Measurements from ENCODE around the gene BRMS1.
"Not testable (repeated sequence)": the region's sequence is repeated elsewhere in the genome, so short reads cannot be mapped to it uniquely, and the experiment has no call there.

Gene BRMS1

DNA sequence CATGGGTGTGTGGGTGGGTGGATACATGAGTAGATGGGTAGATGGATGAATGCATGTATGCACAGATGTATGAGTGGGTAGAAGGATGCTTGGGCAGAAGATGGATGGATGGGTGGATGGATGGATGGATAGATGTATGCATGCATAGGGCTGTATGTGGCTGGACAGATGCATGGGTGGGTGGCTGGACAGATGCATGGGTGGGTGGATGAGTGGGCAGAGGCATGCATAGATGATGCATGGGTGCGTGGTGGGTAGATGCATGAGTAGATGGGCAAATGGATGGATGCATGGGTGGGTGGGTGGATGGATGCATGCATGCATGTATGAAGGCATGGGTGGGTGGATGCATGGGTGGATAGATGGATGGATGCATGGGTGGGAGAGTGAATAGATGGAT, 21.2 kb downstream of the BRMS1 start:
- H3K9me3 ChIP-seq (ENCODE audit: control insufficient read depth, low read length): no peaks in the 10 kb centered on the region
- peaks cover 2% of the 10 kb centered on the region for H3K27me3 ChIP-seq (ENCODE audit: control insufficient read depth, insufficient read depth, low read length)
- H3K4me1 ChIP-seq (ENCODE audit: control insufficient read depth, insufficient read depth, low read length): peaks cover 13% of the 10 kb centered on the region
- no peaks in the 10 kb centered on the region for H3K36me3 ChIP-seq (ENCODE audit: control insufficient read depth, insufficient read depth, low read length)
- no peak overlapping the region for H3K4me3 ChIP-seq (ENCODE audit: low read length)
- H3K9ac ChIP-seq (ENCODE audit: low read length): no peak overlapping the region

- H3K4me3 ChIP-seq (ENCODE audit: low read length): no peak overlapping the region
- H3K9ac ChIP-seq (ENCODE audit: low read length): no peak overlapping the region
- H3K36me3 ChIP-seq (ENCODE audit: control insufficient read depth, insufficient read depth, low read length): no peaks in the 10 kb centered on the region
- no peaks in the 10 kb centered on the region for H3K9me3 ChIP-seq (ENCODE audit: control insufficient read depth, low read length)
- peaks cover 5% of the 10 kb centered on the region for H3K4me1 ChIP-seq (ENCODE audit: control insufficient read depth, insufficient read depth, low read length)
- peaks cover 3% of the 10 kb centered on the region for H3K27me3 ChIP-seq (ENCODE audit: control insufficient read depth, insufficient read depth, low read length)
Measured at GRCh38 chr11:66322732-66323427, 22.0 kb downstream of the BRMS1 start.

- H3K36me3 ChIP-seq (ENCODE audit: control insufficient read depth, insufficient read depth, low read length): no peaks in the 10 kb centered on the region
- peaks cover 3% of the 10 kb centered on the region for H3K27me3 ChIP-seq (ENCODE audit: control insufficient read depth, insufficient read depth, low read length)
- H3K4me3 ChIP-seq (ENCODE audit: low read length): no peak overlapping the region
- no peak overlapping the region for H3K9ac ChIP-seq (ENCODE audit: low read length)
- no peaks in the 10 kb centered on the region for H3K4me1 ChIP-seq (ENCODE audit: control insufficient read depth, insufficient read depth, low read length)
- H3K9me3 ChIP-seq (ENCODE audit: control insufficient read depth, low read length): no peaks in the 10 kb centered on the region
Measured at GRCh38 chr11:66321606-66322005, 23.3 kb downstream of the BRMS1 start.

GRCh38 chr11:66320748-66321147, 24.2 kb downstream of the BRMS1 start:
- H3K9me3 ChIP-seq (ENCODE audit: control insufficient read depth, low read length); H3K36me3 ChIP-seq (ENCODE audit: control insufficient read depth, insufficient read depth, low read length); H3K9ac ChIP-seq (ENCODE audit: low read length); H3K27me3 ChIP-seq (ENCODE audit: control insufficient read depth, insufficient read depth, low read length); H3K4me1 ChIP-seq (ENCODE audit: control insufficient read depth, insufficient read depth, low read length); H3K4me3 ChIP-seq (ENCODE audit: low read length): not testable (repeated sequence)

DNA sequence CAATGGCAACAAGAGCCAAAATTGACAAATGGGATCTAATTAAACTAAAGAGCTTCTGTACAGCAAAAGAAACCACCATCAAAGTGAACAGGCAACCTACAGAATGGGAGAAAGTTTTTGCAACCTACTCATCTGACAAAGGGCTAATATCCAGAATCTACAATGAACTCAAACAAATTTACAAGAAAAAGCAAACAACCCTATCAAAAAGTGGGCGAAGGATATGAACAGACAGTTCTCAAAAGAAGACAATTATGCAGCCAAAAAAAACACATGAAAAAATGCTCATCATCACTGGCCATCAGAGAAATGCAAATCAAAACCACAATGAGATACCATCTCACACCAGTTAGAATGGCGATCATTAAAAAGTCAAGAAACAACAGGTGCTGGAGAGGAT, 24.6 kb downstream of the BRMS1 start:
- not testable (repeated sequence) for H3K4me1 ChIP-seq (ENCODE audit: control insufficient read depth, insufficient read depth, low read length); H3K9ac ChIP-seq (ENCODE audit: low read length)

DNA sequence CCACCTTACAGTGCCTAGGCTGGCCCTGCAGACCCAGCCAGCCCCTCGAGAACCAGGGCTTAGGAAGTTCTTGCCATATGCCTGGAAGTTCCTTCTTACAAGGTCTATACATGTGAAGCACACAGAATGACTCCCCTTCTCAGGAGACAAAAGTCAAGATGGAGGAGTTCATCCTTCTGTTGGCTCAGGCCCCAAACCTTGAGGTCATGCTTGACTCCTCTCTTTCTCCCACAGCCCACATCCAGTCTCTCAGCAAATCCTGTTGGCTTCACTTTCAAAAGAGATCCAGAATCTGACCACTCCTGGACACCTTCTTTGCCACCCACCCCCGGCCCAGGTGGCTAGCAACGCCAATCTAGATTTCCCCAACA, 26.3 kb downstream of the BRMS1 start:
- Histone ChIP-seq H3K9me3 (ENCODE audit: control insufficient read depth, low read length) (no peaks in the 10 kb centered on the region), H3K4me3 (ENCODE audit: low read length) (no peak overlapping the region), H3K4me1 (ENCODE audit: control insufficient read depth, insufficient read depth, low read length) (no peaks in the 10 kb centered on the region), H3K9ac (ENCODE audit: low read length) (no peak overlapping the region), H3K36me3 (ENCODE audit: control insufficient read depth, insufficient read depth, low read length) (no peaks in the 10 kb centered on the region), H3K27me3 (ENCODE audit: control insufficient read depth, insufficient read depth, low read length) (peaks cover 3% of the 10 kb centered on the region)

More for the DNA sequence above, 24.6 kb downstream of the BRMS1 start:
- H3K4me3 ChIP-seq (ENCODE audit: low read length); H3K9me3 ChIP-seq (ENCODE audit: control insufficient read depth, low read length); H3K36me3 ChIP-seq (ENCODE audit: control insufficient read depth, insufficient read depth, low read length); H3K27me3 ChIP-seq (ENCODE audit: control insufficient read depth, insufficient read depth, low read length): not testable (repeated sequence)

DNA sequence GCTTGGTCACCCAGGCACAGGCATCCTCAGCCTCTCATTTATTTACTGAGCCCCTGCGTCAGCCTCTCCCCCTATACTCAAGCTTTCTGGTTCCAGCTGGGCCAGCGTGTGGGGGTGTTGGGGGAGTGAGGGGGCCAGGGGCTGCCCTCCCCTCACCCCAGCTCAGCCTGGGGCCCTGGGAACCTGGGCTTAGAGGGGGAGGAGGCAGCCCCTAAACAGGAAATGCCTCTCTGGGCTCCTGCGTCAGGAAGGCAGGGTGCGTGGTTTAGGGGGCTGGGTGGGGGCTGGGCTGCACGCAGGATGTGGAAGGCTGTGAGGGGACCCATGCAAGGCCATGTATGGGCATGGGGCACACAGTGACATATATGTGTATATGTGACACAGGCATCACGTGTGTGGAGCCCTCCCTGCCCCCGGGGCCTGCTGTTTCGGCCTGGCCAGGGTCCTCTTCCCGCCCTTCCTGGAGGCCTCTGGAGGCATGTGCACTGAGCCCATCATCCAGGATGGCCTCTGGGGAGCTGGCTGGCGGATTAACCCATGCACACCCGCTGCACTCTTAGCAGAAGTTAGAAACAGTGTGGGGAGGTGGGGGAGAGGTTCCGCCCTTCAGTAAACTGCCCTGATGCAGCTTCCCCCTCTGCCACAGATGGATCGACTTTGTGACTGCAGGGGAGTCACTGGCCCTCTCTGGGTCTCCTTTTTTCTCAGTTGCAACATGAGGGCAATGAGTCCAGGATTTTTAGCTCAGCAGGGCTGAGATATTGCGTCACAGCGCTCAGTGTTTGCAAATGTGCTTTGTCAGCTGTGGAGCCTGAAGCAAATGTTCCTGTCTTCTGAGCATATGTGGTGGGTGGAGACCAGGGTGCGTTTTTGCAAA, 26.9 kb downstream of the BRMS1 start:
- peaks cover 6% of the 10 kb centered on the region for H3K4me1 ChIP-seq (ENCODE audit: control insufficient read depth, insufficient read depth, low read length)
- H3K9me3 ChIP-seq (ENCODE audit: control insufficient read depth, low read length): no peaks in the 10 kb centered on the region
- peaks cover 3% of the 10 kb centered on the region for H3K27me3 ChIP-seq (ENCODE audit: control insufficient read depth, insufficient read depth, low read length)
- no peak overlapping the region for H3K4me3 ChIP-seq (ENCODE audit: low read length)
- no peaks in the 10 kb centered on the region for H3K36me3 ChIP-seq (ENCODE audit: control insufficient read depth, insufficient read depth, low read length)
- no peak overlapping the region for H3K9ac ChIP-seq (ENCODE audit: low read length)

GRCh38 chr11:66317322-66317722, 27.6 kb downstream of the BRMS1 start:
- H3K27me3 ChIP-seq (ENCODE audit: control insufficient read depth, insufficient read depth, low read length): peaks cover 3% of the 10 kb centered on the region
- H3K4me1 ChIP-seq (ENCODE audit: control insufficient read depth, insufficient read depth, low read length): peaks cover 7% of the 10 kb centered on the region
- no peak overlapping the region for H3K4me3 ChIP-seq (ENCODE audit: low read length)
- H3K9me3 ChIP-seq (ENCODE audit: control insufficient read depth, low read length): no peaks in the 10 kb centered on the region
- no peaks in the 10 kb centered on the region for H3K36me3 ChIP-seq (ENCODE audit: control insufficient read depth, insufficient read depth, low read length)
- H3K9ac ChIP-seq (ENCODE audit: low read length): no peak overlapping the region

DNA sequence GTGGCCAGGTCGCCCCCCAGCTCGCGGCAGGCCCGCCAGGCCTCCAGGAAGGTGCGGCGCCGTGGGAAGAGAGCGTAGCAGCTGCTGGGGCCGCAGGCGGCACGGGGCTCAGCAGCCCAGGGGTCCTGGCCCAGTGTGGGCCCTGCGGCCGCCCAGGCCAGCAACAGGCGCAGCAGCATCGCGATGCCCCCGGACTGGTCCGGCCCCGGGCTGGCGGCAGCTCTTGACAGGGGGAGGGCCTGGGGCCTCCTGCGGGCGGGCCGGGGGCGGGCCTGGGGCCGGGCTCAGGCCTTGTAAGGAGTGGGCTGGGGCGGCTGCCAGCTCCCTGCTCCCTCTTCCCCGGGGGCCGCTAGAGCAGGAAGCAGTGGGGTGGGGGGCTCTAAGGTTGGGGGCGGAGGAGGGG, 28.1 kb downstream of the BRMS1 start, which contains the start of gene CD248:
CD248 (minus strand) TSS at position 196 of the 403 bp plus-strand sequence; CDS start at position 179, 17 bp downstream.
- H3K27me3 ChIP-seq (ENCODE audit: control insufficient read depth, insufficient read depth, low read length): peaks cover 3% of the 10 kb centered on the region
- H3K4me3 ChIP-seq (ENCODE audit: low read length): no peak within 1 kb of the TSS
- H3K36me3 ChIP-seq (ENCODE audit: control insufficient read depth, insufficient read depth, low read length): no peaks in the 10 kb centered on the region
- no peak within 1 kb of the TSS for H3K9ac ChIP-seq (ENCODE audit: low read length)
- peaks cover 7% of the 10 kb centered on the region for H3K4me1 ChIP-seq (ENCODE audit: control insufficient read depth, insufficient read depth, low read length)
- H3K9me3 ChIP-seq (ENCODE audit: control insufficient read depth, low read length): no peaks in the 10 kb centered on the region

GRCh38 chr11:66315921-66316811, 28.7 kb downstream of the BRMS1 start:
- H3K4me1 ChIP-seq (ENCODE audit: control insufficient read depth, insufficient read depth, low read length): peaks cover 10% of the 10 kb centered on the region
- H3K9me3 ChIP-seq (ENCODE audit: control insufficient read depth, low read length): no peaks in the 10 kb centered on the region
- H3K4me3 ChIP-seq (ENCODE audit: low read length): no peak overlapping the region
- H3K9ac ChIP-seq (ENCODE audit: low read length): no peak overlapping the region
- H3K27me3 ChIP-seq (ENCODE audit: control insufficient read depth, insufficient read depth, low read length): peaks cover 3% of the 10 kb centered on the region
- H3K36me3 ChIP-seq (ENCODE audit: control insufficient read depth, insufficient read depth, low read length): no peaks in the 10 kb centered on the region

DNA sequence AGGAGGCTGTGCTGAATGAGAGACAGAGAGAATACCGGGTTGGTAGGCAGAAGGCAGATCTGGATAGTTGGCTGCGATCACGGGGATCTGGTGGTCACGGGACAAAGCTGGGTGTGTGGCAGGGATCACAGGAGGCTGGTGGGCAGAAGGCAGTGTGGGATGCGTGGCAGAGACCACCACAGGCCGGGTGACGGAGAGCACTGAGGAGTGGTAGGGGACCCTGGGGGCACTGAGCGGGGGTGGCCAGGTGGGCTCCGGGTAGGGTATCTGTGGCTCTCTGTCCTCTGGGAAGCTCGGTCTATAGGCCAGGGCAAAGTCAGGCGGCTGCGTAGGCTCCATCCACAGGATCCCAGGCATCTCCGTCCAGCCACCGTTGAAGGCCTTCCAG, 29.4 kb downstream of the BRMS1 start:
- Histone ChIP-seq H3K9me3 (ENCODE audit: control insufficient read depth, low read length) (no peaks in the 10 kb centered on the region), H3K36me3 (ENCODE audit: control insufficient read depth, insufficient read depth, low read length) (no peaks in the 10 kb centered on the region), H3K4me3 (ENCODE audit: low read length) (no peak overlapping the region), H3K27me3 (ENCODE audit: control insufficient read depth, insufficient read depth, low read length) (peaks cover 3% of the 10 kb centered on the region), H3K9ac (ENCODE audit: low read length) (no peak overlapping the region), H3K4me1 (ENCODE audit: control insufficient read depth, insufficient read depth, low read length) (peaks cover 10% of the 10 kb centered on the region)

All from mucosa of stomach (tissue), 1 donor.